Neural progenitor cell (in vitro differentiated cells): ENCODE measurements around the gene KIRREL3. TPM values are rescaled to one million over a fixed set of nuclear protein-coding genes. Genes with fewer than 3 reads are reported as not detected.

ENCODE experiments used
- DNase-seq: peaks from one replicate; pipeline ENCODE4 v3.0.0-alpha.2; 2016; ENCODE audit warnings: low spot score
- H2AFZ ChIP-seq: fragments of 200-600 bp; sonication (generic); replicated peaks from 2 replicates; pipeline ENCODE4 v1.6.1; 2016; ENCODE audit warnings: antibody characterized with exemption
- H3F3A ChIP-seq: fragments of 200-600 bp; sonication (generic); 2 replicates; pipeline ENCODE4 v1.6.1; 2016; ENCODE audit warnings: antibody characterized with exemption, low read depth
- H3K27ac ChIP-seq: fragments of 200-600 bp; sonication (generic); 2 replicates; pipeline ENCODE4 v1.5.1; 2016; ENCODE audit warnings: mild to moderate bottlenecking
- H3K27me3 ChIP-seq: fragments of 200-600 bp; sonication (generic); 2 replicates; pipeline ENCODE4 v1.6.1; 2016; ENCODE audit warnings: mild to moderate bottlenecking, moderate library complexity
- H3K36me3 ChIP-seq: fragments of 200-600 bp; sonication (generic); 2 replicates; pipeline ENCODE4 v1.5.1; 2016
- H3K4me1 ChIP-seq: fragments of 200-600 bp; sonication (generic); 2 replicates; pipeline ENCODE4 v1.6.1; 2016; ENCODE audit warnings: mixed run types
- H3K4me2 ChIP-seq: fragments of 200-600 bp; sonication (generic); 2 replicates; pipeline ENCODE4 v1.6.1; 2016
- H3K4me3 ChIP-seq: fragments of 200-600 bp; sonication (generic); 2 replicates; pipeline ENCODE4 v1.5.1; 2016
- H3K79me2 ChIP-seq: fragments of 200-600 bp; sonication (generic); 2 replicates; pipeline ENCODE4 v1.6.1; 2016; ENCODE audit warnings: low read depth
- H3K9ac ChIP-seq: fragments of 200-600 bp; sonication (generic); 2 replicates; pipeline ENCODE4 v1.6.1; 2016
- H3K9me3 ChIP-seq: fragments of 200-600 bp; sonication (generic); 2 replicates; pipeline ENCODE4 v1.5.1; 2016; ENCODE audit warnings: low read depth
- H4K20me1 ChIP-seq: fragments of 200-600 bp; sonication (generic); 2 replicates; pipeline ENCODE4 v1.6.1; 2016; ENCODE audit warnings: low read depth
- H3K27ac Mint-ChIP-seq: 3 replicates; pipeline ENCODE4 v1.8.0; 2021; ENCODE audit warnings: mixed read lengths
- H3K27me3 Mint-ChIP-seq: 2 replicates; pipeline ENCODE4 v1.8.0; 2022; ENCODE audit warnings: low read depth, mild to moderate bottlenecking, inconsistent platforms, moderate library complexity, mixed read lengths; ENCODE audit not compliant: insufficient read depth
- H3K36me3 Mint-ChIP-seq: 3 replicates; pipeline ENCODE4 v1.8.0; 2021; ENCODE audit warnings: mixed read lengths
- H3K4me1 Mint-ChIP-seq: 3 replicates; pipeline ENCODE4 v1.8.0; 2021; ENCODE audit warnings: mixed read lengths
- H3K4me3 Mint-ChIP-seq: 3 replicates; pipeline ENCODE4 v1.8.0; 2021; ENCODE audit warnings: mild to moderate bottlenecking, moderate library complexity, mixed read lengths
- H3K9me3 Mint-ChIP-seq: 3 replicates; pipeline ENCODE4 v1.8.0; 2020; ENCODE audit warnings: mixed read lengths
- CTCF ChIP-seq: fragments of 200-600 bp; sonication (generic); IDR thresholded peaks from 2 replicates; pipeline ENCODE4 v1.5.1; 2017; ENCODE audit warnings: antibody characterized with exemption, mild to moderate bottlenecking
- EZH2 ChIP-seq: fragments of 200-600 bp; sonication (generic); IDR thresholded peaks from 2 replicates; pipeline ENCODE4 v1.6.1; 2017; ENCODE audit warnings: antibody characterized with exemption, mild to moderate bottlenecking, moderate library complexity
- EZH2phosphoT487 ChIP-seq: fragments of 200-600 bp; sonication (generic); IDR thresholded peaks from 2 replicates; pipeline ENCODE4 v1.6.1; 2017; ENCODE audit warnings: antibody characterized with exemption
- total RNA-seq: library from RNA; depleted of rRNA; stranded (reverse); fragments of >200 nt; gene quantifications from 2 replicates; pipeline ENCODE4 v1.2.3, GENCODE V29; 2015; ENCODE audit warnings: low replicate concordance

KIRREL3 gene
- total RNA-seq, 1 donor from 2014 or later, result 1.1 TPM

- Mint-ChIP-seq H3K4me1 (peaks cover 50% of the 10 kb centered on the region), H3K27me3 (peaks cover 3% of the 10 kb centered on the region)
- no peaks in the 10 kb centered on the region for H3K36me3 ChIP-seq
Measured at GRCh38 chr11:126635511-126635910, 365.1 kb downstream of the KIRREL3 start.

GRCh38 chr11:126634963-126635362, 365.6 kb downstream of the KIRREL3 start:
- Histone ChIP-seq H3K9ac (no peak overlapping the region), H3K27ac (no peak overlapping the region), H3K4me2 (no peak overlapping the region), H3K4me1 (peaks cover 22% of the 10 kb centered on the region), H3K36me3 (no peaks in the 10 kb centered on the region), H3K79me2 (no peaks in the 10 kb centered on the region), H3K27me3 (no peaks in the 10 kb centered on the region), H3K9me3 (no peaks in the 10 kb centered on the region), H3F3A (no peaks in the 10 kb centered on the region), H2AFZ (no peak overlapping the region), H3K4me3 (no peak overlapping the region), H4K20me1 (no peaks in the 10 kb centered on the region)
- H3K4me1 Mint-ChIP-seq, result peaks cover 45% of the 10 kb centered on the region
- no peak for TF ChIP-seq EZH2phosphoT487
- TF ChIP-seq EZH2, result no peak
- TF ChIP-seq CTCF, result no peak
- no peak for DNase-seq
- no peak overlapping the region for H3K4me3 Mint-ChIP-seq
- H3K36me3 Mint-ChIP-seq, result no peaks in the 10 kb centered on the region
- H3K27ac Mint-ChIP-seq, result no peak overlapping the region
- H3K27me3 Mint-ChIP-seq, result peaks cover 3% of the 10 kb centered on the region
- H3K9me3 Mint-ChIP-seq, result no peaks in the 10 kb centered on the region

More at GRCh38 chr11:126635511-126635910, 365.1 kb downstream of the KIRREL3 start:
- Histone ChIP-seq H3K27me3 (no peaks in the 10 kb centered on the region), H3K27ac (no peak overlapping the region), H2AFZ (no peak overlapping the region), H3K9me3 (no peaks in the 10 kb centered on the region), H3F3A (no peaks in the 10 kb centered on the region), H3K4me1 (peaks cover 28% of the 10 kb centered on the region), H4K20me1 (no peaks in the 10 kb centered on the region), H3K9ac (no peak overlapping the region), H3K4me3 (no peak overlapping the region), H3K4me2 (no peak overlapping the region), H3K79me2 (no peaks in the 10 kb centered on the region)
- H3K9me3 Mint-ChIP-seq, result no peaks in the 10 kb centered on the region
- no peak overlapping the region for H3K27ac Mint-ChIP-seq
- no peak for DNase-seq
- no peaks in the 10 kb centered on the region for H3K36me3 Mint-ChIP-seq
- H3K4me3 Mint-ChIP-seq, result no peak overlapping the region
- TF ChIP-seq EZH2 (no peak), EZH2phosphoT487 (no peak), CTCF (no peak)

GRCh38 chr11:126633330-126633729, 367.2 kb downstream of the KIRREL3 start:
- no peak overlapping the region for H3K4me2 ChIP-seq
- H4K20me1 ChIP-seq, result no peaks in the 10 kb centered on the region
- H3K36me3 ChIP-seq, result no peaks in the 10 kb centered on the region
- H3K4me3 Mint-ChIP-seq, result no peak overlapping the region
- H3K27ac Mint-ChIP-seq, result no peak overlapping the region
- H3K9me3 ChIP-seq, result no peaks in the 10 kb centered on the region
- no peaks in the 10 kb centered on the region for H3K9me3 Mint-ChIP-seq
- H3K36me3 Mint-ChIP-seq, result no peaks in the 10 kb centered on the region
- no peak overlapping the region for H3K9ac ChIP-seq
- no peaks in the 10 kb centered on the region for H3K27me3 ChIP-seq
- peaks cover 37% of the 10 kb centered on the region for H3K4me1 Mint-ChIP-seq
- no peaks in the 10 kb centered on the region for H3F3A ChIP-seq
- no peak overlapping the region for H3K4me3 ChIP-seq
- peaks cover 15% of the 10 kb centered on the region for H3K4me1 ChIP-seq
- H3K79me2 ChIP-seq, result no peaks in the 10 kb centered on the region
- TF ChIP-seq CTCF, result no peak
- H2AFZ ChIP-seq, result no peak overlapping the region
- no peak overlapping the region for H3K27ac ChIP-seq
- no peak for DNase-seq
- H3K27me3 Mint-ChIP-seq, result peaks cover 3% of the 10 kb centered on the region
